Lower leg skin (tissue), 3 donors: ENCODE measurements around the gene MTMR12.

ENCODE experiments used
- POLR2A ChIP-seq, 2 donors: fragments of 450-650 bp; IDR thresholded peaks; one replicate each; pipeline ENCODE4 v1.6.1; 2016 to 2017; ENCODE audit warnings: antibody characterized with exemption in 2 of 2, mild to moderate bottlenecking in 1 of 2, moderate library complexity in 1 of 2
- TF ChIP-seq, protein P1 (sequence below), 3 donors: fragments of 450-650 bp; IDR thresholded peaks; one replicate each; pipeline ENCODE4 v1.5.1; 2016; ENCODE audit warnings: antibody characterized with exemption in 3 of 3, mild to moderate bottlenecking in 3 of 3, moderate library complexity in 2 of 3

DNA sequence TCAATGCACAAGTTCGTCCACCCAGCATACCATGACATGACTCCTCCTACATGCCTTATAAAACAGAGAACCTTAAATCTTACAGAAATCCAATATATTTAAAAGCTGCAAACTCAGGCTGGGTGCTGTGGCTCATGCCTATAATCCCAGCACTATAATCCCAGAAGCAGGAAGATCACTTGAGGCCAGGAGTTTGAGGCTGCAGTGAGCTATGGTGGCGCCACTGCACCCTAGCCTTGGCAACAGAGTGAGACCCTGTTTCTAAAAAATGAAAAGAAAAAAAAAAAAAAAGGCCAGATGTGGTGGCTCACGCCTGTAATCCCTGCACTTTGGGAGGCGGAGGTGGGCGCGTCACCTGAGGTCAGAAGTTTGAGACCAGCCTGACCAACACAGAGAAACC, 68.7 kb downstream of the MTMR12 start:
- TF ChIP-seq, protein P1, sequence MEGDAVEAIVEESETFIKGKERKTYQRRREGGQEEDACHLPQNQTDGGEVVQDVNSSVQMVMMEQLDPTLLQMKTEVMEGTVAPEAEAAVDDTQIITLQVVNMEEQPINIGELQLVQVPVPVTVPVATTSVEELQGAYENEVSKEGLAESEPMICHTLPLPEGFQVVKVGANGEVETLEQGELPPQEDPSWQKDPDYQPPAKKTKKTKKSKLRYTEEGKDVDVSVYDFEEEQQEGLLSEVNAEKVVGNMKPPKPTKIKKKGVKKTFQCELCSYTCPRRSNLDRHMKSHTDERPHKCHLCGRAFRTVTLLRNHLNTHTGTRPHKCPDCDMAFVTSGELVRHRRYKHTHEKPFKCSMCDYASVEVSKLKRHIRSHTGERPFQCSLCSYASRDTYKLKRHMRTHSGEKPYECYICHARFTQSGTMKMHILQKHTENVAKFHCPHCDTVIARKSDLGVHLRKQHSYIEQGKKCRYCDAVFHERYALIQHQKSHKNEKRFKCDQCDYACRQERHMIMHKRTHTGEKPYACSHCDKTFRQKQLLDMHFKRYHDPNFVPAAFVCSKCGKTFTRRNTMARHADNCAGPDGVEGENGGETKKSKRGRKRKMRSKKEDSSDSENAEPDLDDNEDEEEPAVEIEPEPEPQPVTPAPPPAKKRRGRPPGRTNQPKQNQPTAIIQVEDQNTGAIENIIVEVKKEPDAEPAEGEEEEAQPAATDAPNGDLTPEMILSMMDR (IDR thresholded peaks at IDR 0.05), result no peak
- TF ChIP-seq POLR2A (IDR thresholded peaks at IDR 0.05), result no peak
